ENCODE data around the gene PRR11. TPM values are rescaled to one million over a fixed set of nuclear protein-coding genes. Genes with fewer than 3 reads are reported as not detected.

Gene PRR11
- total and polyA plus RNA-seq, 5 donors from 2014 or later: 1.2 to 3.0 (median 1.5) TPM

GRCh38 chr17:59186850-59187249 lies 31.3 kb downstream of the PRR11 start:
- Mint-ChIP-seq H3K27ac (peak overlapping the region in 1 of 3 donors; percentile 38), H3K36me3 (peaks cover 3% of the 10 kb centered on the region), H3K4me1 (no peaks in the 10 kb centered on the region), H3K9me3 (peaks cover 0 to under 1% (median 0%) of the 10 kb centered on the region in 7 donors), H3K27me3 (no peaks in the 10 kb centered on the region), H3K4me3 (no peak overlapping the region)
- Histone ChIP-seq H3K4me3 (ENCODE audit: low read depth, low read length) (no peak overlapping the region), H3K27me3 (ENCODE audit: control insufficient read depth, insufficient read depth, low read length) (no peaks in the 10 kb centered on the region), H3K4me1 (ENCODE audit: control insufficient read depth, insufficient read depth, low read length, poor library complexity, severe bottlenecking) (no peaks in the 10 kb centered on the region), H3K9me3 (ENCODE audit: control insufficient read depth in 2 of 2, low read length in 2 of 2) (no peaks in the 10 kb centered on the region), H3K27ac (ENCODE audit: insufficient read depth, low read length, poor library complexity, severe bottlenecking) (no peak overlapping the region), H3K36me3 (ENCODE audit: control insufficient read depth, insufficient read depth, low read length) (no peaks in the 10 kb centered on the region)
- DNase-seq (no peak), ATAC-seq (ENCODE audit: low read depth in 2 of 2) (no peak)

DNA sequence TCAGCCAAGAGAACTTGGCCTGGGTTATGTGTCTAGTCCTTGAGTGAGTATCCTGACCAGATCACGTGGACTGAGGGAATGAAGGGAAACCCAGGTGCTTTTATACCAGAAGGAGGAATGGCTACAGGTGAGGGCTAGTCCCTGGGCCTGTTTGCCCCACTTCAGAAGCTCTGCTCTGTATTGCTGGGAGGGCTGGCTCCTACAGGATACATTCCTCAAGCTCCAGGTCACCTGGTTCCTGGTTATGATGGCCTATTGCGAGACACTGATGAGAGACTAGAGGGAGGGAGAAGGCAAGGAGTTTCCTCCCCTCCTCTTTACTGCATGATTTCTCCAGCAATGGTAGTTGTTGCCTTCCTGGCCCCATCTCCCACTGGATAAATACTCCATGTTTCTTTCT lies 35.3 kb downstream of the PRR11 start:
- H3K36me3 ChIP-seq (ENCODE audit: control insufficient read depth, insufficient read depth, low read length): no peaks in the 10 kb centered on the region
- no peaks in the 10 kb centered on the region for H3K27me3 ChIP-seq (ENCODE audit: control insufficient read depth, insufficient read depth, low read length)
- H3K9me3 ChIP-seq (ENCODE audit: control insufficient read depth in 2 of 2, low read length in 2 of 2): no peaks in the 10 kb centered on the region
- no peak overlapping the region for H3K27ac ChIP-seq (ENCODE audit: insufficient read depth, low read length, poor library complexity, severe bottlenecking)
- peaks cover 0 to 2% (median 0%) of the 10 kb centered on the region in 7 donors for H3K9me3 Mint-ChIP-seq
- no peaks in the 10 kb centered on the region for H3K27me3 Mint-ChIP-seq
- peak overlapping the region in 1 of 3 donors; percentile 38 for H3K27ac Mint-ChIP-seq
- no peaks in the 10 kb centered on the region for H3K4me1 Mint-ChIP-seq
- no peak overlapping the region for H3K4me3 Mint-ChIP-seq
- no peaks in the 10 kb centered on the region for H3K36me3 Mint-ChIP-seq
- DNase-seq (no peak), ATAC-seq (ENCODE audit: low read depth in 2 of 2) (no peak)
- H3K4me3 ChIP-seq (ENCODE audit: low read depth, low read length): no peak overlapping the region
- no peaks in the 10 kb centered on the region for H3K4me1 ChIP-seq (ENCODE audit: control insufficient read depth, insufficient read depth, low read length, poor library complexity, severe bottlenecking)

DNA sequence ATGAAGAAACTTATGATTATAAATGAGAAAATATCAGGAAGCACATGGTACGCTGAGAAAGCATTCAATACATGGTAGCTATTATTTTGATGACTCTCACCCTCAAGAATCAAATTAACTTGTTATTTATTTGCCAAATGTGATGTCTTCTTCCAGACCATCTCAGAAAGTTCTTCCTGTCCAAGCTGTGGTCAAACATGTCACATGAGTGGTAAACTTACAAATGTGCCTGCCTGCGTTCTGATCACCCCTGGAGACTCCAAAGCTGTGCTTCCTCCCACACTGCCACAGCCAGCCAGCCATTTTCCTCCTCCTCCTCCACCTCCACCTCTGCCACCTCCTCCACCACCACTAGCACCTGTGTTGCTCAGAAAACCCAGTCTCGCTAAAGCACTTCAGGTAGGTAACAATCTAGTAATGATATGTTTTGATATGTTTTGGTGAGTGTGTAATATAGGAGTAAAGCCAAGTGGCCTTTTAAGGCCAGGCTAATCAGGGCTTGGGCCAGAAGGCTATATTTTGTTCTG lies 37.9 kb downstream of the PRR11 start:
- H3K4me3 ChIP-seq (ENCODE audit: low read depth, low read length): no peak overlapping the region
- H3K4me1 ChIP-seq (ENCODE audit: control insufficient read depth, insufficient read depth, low read length, poor library complexity, severe bottlenecking): no peaks in the 10 kb centered on the region
- H3K27ac Mint-ChIP-seq: no peak overlapping the region
- no peaks in the 10 kb centered on the region for H3K36me3 Mint-ChIP-seq
- H3K36me3 ChIP-seq (ENCODE audit: control insufficient read depth, insufficient read depth, low read length): no peaks in the 10 kb centered on the region
- H3K9me3 Mint-ChIP-seq: peaks cover 0 to 2% (median 0%) of the 10 kb centered on the region in 7 donors
- H3K27me3 ChIP-seq (ENCODE audit: control insufficient read depth, insufficient read depth, low read length): no peaks in the 10 kb centered on the region
- no peak overlapping the region for H3K27ac ChIP-seq (ENCODE audit: insufficient read depth, low read length, poor library complexity, severe bottlenecking)
- H3K4me3 Mint-ChIP-seq: peak overlapping the region in 1 of 4 donors; percentile 28
- no peaks in the 10 kb centered on the region for H3K27me3 Mint-ChIP-seq
- H3K9me3 ChIP-seq (ENCODE audit: control insufficient read depth in 2 of 2, low read length in 2 of 2): no peaks in the 10 kb centered on the region
- ATAC-seq (ENCODE audit: low read depth in 2 of 2): no peak
- no peaks in the 10 kb centered on the region for H3K4me1 Mint-ChIP-seq
- DNase-seq: no peak

DNA sequence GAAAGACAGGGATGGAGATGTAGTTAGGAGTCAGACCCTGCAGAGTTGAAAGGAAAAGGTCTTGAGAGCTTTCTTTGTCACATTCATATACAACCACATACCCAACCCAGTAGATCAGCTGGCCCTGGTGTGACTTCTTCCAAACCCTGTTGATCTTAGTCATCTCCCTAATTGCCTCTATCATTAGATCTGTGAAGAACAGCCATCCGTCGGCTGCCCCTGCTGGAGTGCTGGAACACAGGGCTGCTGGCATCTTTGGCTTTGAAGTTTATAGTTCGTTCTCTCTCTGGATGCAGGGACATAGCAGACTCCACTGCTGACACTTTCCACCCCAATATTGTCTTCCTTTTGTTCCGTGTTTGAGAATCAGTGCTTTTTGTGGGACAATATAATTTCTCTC lies 43.9 kb downstream of the PRR11 start:
- Histone ChIP-seq H3K36me3 (ENCODE audit: control insufficient read depth, insufficient read depth, low read length) (no peaks in the 10 kb centered on the region), H3K4me1 (ENCODE audit: control insufficient read depth, insufficient read depth, low read length, poor library complexity, severe bottlenecking) (no peaks in the 10 kb centered on the region), H3K4me3 (ENCODE audit: low read depth, low read length) (no peak overlapping the region), H3K27me3 (ENCODE audit: control insufficient read depth, insufficient read depth, low read length) (no peaks in the 10 kb centered on the region), H3K9me3 (ENCODE audit: control insufficient read depth in 2 of 2, low read length in 2 of 2) (no peaks in the 10 kb centered on the region), H3K27ac (ENCODE audit: insufficient read depth, low read length, poor library complexity, severe bottlenecking) (no peak overlapping the region)
- ATAC-seq (ENCODE audit: low read depth in 2 of 2) (no peak), DNase-seq (no peak)
- H3K27me3 Mint-ChIP-seq: no peaks in the 10 kb centered on the region
- no peak overlapping the region for H3K27ac Mint-ChIP-seq
- H3K9me3 Mint-ChIP-seq: no peaks in the 10 kb centered on the region
- H3K4me3 Mint-ChIP-seq: no peak overlapping the region
- peaks cover 3% of the 10 kb centered on the region for H3K36me3 Mint-ChIP-seq
- H3K4me1 Mint-ChIP-seq: no peaks in the 10 kb centered on the region

GRCh38 chr17:59202320-59202719 lies 46.8 kb downstream of the PRR11 start:
- DNase-seq (no peak), ATAC-seq (ENCODE audit: low read depth in 2 of 2) (no peak)
- H3K4me1 Mint-ChIP-seq: no peaks in the 10 kb centered on the region
- Histone ChIP-seq H3K9me3 (ENCODE audit: control insufficient read depth in 2 of 2, low read length in 2 of 2) (no peaks in the 10 kb centered on the region), H3K27ac (ENCODE audit: insufficient read depth, low read length, poor library complexity, severe bottlenecking) (no peak overlapping the region), H3K36me3 (ENCODE audit: control insufficient read depth, insufficient read depth, low read length) (no peaks in the 10 kb centered on the region), H3K4me3 (ENCODE audit: low read depth, low read length) (no peak overlapping the region), H3K4me1 (ENCODE audit: control insufficient read depth, insufficient read depth, low read length, poor library complexity, severe bottlenecking) (no peaks in the 10 kb centered on the region), H3K27me3 (ENCODE audit: control insufficient read depth, insufficient read depth, low read length) (no peaks in the 10 kb centered on the region)
- H3K36me3 Mint-ChIP-seq: peaks cover 3% of the 10 kb centered on the region
- no peaks in the 10 kb centered on the region for H3K9me3 Mint-ChIP-seq
- no peaks in the 10 kb centered on the region for H3K27me3 Mint-ChIP-seq
- no peak overlapping the region for H3K4me3 Mint-ChIP-seq
- no peak overlapping the region for H3K27ac Mint-ChIP-seq

DNA sequence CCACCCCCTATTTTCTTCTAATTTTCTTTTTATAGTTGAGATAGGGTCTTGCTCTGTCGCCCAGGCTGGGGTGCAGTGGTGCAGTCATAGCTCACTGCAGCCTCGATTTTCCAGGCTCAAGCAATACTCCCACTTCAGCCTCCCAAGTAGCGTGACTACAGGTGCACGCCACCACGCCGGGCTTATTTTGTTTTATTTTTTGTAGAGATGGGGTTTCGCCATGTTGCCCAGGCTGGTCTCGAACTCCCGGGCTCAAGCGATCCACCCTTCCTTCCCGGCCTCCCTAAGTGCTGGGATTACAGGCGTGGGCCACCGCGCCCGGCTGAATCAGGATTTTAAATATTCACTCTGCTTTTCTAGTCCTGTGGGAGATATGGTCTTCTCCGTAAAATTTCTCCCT lies 63.8 kb downstream of the PRR11 start:
- Histone ChIP-seq H3K27ac (ENCODE audit: insufficient read depth, low read length, poor library complexity, severe bottlenecking) (no peak overlapping the region), H3K36me3 (ENCODE audit: control insufficient read depth, insufficient read depth, low read length) (peaks cover 5% of the 10 kb centered on the region), H3K9me3 (ENCODE audit: control insufficient read depth in 2 of 2, low read length in 2 of 2) (no peaks in the 10 kb centered on the region), H3K4me3 (ENCODE audit: low read depth, low read length) (no peak overlapping the region), H3K27me3 (ENCODE audit: control insufficient read depth, insufficient read depth, low read length) (no peaks in the 10 kb centered on the region), H3K4me1 (ENCODE audit: control insufficient read depth, insufficient read depth, low read length, poor library complexity, severe bottlenecking) (peaks cover 15% of the 10 kb centered on the region)
- peak overlapping the region in 3 of 4 donors; percentile 97 to 100 (median 99) for H3K4me3 Mint-ChIP-seq
- peak overlapping the region in 1 of 3 donors; percentile 99 for H3K27ac Mint-ChIP-seq
- H3K4me1 Mint-ChIP-seq: peaks cover 4 to 21% (median 12%) of the 10 kb centered on the region in 4 donors
- no peaks in the 10 kb centered on the region for H3K9me3 Mint-ChIP-seq
- H3K36me3 Mint-ChIP-seq: peaks cover 4% of the 10 kb centered on the region
- ATAC-seq (ENCODE audit: low read depth in 2 of 2) (no peak), DNase-seq (no peak)
- H3K27me3 Mint-ChIP-seq: peaks cover 9% of the 10 kb centered on the region

DNA sequence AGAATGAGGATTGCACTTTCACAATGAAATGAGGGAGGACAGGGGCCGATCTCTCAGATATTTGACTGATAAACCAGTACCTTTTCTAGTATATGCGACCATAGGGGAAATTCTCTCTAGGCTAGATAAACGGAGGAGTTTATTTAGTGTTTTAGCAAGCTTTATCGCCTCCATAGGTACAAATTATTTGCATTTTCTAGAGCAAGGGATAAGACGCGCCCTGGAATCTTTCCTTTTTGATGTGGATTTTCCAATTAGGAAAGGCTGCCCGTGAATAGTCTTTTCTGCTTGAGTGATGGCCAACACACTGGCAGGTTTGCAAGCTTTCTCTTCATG lies 64.4 kb downstream of the PRR11 start:
- ATAC-seq (ENCODE audit: low read depth in 2 of 2): no peak

More for the DNA sequence above, 64.4 kb downstream of the PRR11 start:
- DNase-seq: no peak
- Histone ChIP-seq H3K27ac (ENCODE audit: insufficient read depth, low read length, poor library complexity, severe bottlenecking) (peak overlapping the region; percentile 89), H3K4me1 (ENCODE audit: control insufficient read depth, insufficient read depth, low read length, poor library complexity, severe bottlenecking) (peaks cover 15% of the 10 kb centered on the region), H3K4me3 (ENCODE audit: low read depth, low read length) (peak overlapping the region; percentile 84), H3K36me3 (ENCODE audit: control insufficient read depth, insufficient read depth, low read length) (no peaks in the 10 kb centered on the region), H3K9me3 (ENCODE audit: control insufficient read depth in 2 of 2, low read length in 2 of 2) (no peaks in the 10 kb centered on the region), H3K27me3 (ENCODE audit: control insufficient read depth, insufficient read depth, low read length) (no peaks in the 10 kb centered on the region)
- Mint-ChIP-seq H3K9me3 (no peaks in the 10 kb centered on the region), H3K27ac (peak overlapping the region; percentile 65 to 99 (median 66)), H3K4me3 (peak overlapping the region; percentile 97 to 100 (median 98)), H3K27me3 (peaks cover 9% of the 10 kb centered on the region), H3K4me1 (peaks cover 4 to 21% (median 10%) of the 10 kb centered on the region in 4 donors), H3K36me3 (peaks cover 4% of the 10 kb centered on the region)
